ENCODE data around the gene CDKN1C. TPM values are rescaled to one million over a fixed set of nuclear protein-coding genes. Genes with fewer than 3 reads are reported as not detected.

Gene CDKN1C
- total RNA-seq, 2 experiments from 2014 or later, result 0.21 to 0.32 TPM

DNA sequence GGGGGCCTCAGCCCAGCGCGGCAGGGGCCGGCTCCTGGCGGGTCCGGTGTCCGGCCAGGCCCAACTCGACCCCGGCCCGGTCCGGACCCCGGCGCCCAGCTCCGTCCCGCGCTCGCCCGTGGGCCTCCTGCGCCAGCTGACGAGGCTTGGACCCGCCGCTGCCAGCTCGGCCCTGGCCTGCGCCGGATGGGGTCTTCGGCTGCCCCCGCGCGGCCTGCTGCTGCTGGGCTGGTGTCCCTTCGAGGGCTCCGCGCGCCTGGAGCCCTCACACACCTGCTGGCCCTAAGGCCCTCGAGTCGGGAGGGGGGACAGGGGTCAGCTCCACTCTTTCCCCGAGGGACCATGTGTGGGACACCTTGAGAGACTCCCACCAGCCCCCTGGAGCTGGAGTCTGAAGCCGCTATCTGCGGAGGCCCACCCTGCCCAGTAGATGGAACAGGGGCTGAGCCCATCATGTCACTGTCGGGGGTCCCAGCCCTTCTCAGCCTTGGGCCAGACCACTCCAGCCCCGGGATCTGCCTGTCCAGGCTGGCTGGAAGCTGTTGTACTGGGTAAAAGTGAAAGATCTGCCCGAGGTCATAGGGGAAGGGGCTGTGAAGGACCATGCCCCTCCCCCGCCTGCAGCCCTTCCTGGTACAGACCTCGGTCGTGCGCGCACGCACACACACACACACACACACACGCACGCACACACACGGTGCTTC lies 768 bp upstream of the CDKN1C start:
- H3K36me3 Mint-ChIP-seq (ENCODE audit: low read depth), result no peaks in the 10 kb centered on the region
- H3K9me3 Mint-ChIP-seq (ENCODE audit: insufficient read depth), result no peaks in the 10 kb centered on the region
- no peak overlapping the region for H3K27ac Mint-ChIP-seq
- CTCF ChIA-PET, result interaction anchor here (0.9 to 13.7 kb wide), 3 partner anchors 12 to 353 kb away, joined by 3 to 485 read pairs (median 11); no protein-coding TSS in a partner anchor
- H3K27me3 Mint-ChIP-seq (ENCODE audit: low read depth), result peaks cover 21% of the 10 kb centered on the region
- H3K4me3 Mint-ChIP-seq, result peak overlapping the region; percentile 40
- peaks cover 22% of the 10 kb centered on the region for H3K4me1 Mint-ChIP-seq (ENCODE audit: low read depth)
- DNase-seq (no peak), ATAC-seq (peak; percentile 9)
- POLR2A ChIA-PET, result no interaction called here

DNA sequence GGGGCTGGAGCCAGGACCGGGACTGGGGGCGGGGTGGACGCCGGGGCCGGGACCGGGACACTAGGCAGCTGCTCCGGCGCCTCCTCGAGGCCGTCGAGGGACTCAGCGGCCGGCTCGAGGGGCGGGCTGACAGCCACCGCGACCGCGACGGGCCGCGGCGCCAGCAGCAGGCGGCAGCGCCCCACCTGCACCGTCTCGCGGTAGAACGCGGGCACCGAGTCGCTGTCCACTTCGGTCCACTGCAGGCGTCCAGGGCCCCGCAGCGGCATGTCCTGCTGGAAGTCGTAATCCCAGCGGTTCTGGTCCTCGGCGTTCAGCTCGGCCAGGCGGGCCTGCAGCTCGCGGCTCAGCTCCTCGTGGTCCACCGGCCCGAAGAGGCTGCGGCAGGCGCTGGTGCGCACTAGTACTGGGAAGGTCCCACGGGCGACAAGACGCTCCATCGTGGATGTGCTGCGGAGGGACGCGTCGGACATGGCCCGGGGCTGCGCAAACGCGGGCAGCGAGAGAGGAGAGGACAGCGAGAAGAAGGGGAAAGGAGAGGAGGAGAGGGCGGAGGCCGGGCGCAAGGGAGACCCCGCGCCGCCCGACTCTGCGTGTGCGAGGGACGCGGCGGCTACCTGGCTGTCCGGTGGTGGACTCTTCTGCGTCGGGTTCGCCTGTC lies 428 bp downstream of the CDKN1C start:
- peaks cover 24% of the 10 kb centered on the region for H3K27me3 Mint-ChIP-seq (ENCODE audit: low read depth)
- no peaks in the 10 kb centered on the region for H3K9me3 Mint-ChIP-seq (ENCODE audit: insufficient read depth)
- no peaks in the 10 kb centered on the region for H3K36me3 Mint-ChIP-seq (ENCODE audit: low read depth)
- H3K4me1 Mint-ChIP-seq (ENCODE audit: low read depth), result peaks cover 19% of the 10 kb centered on the region
- H3K4me3 Mint-ChIP-seq, result peak overlapping the region; percentile 74
- ChIA-PET CTCF (interaction anchor here (0.9 to 13.7 kb wide), 2 partner anchors 45 to 352 kb away, joined by 3 to 485 read pairs; no protein-coding TSS in a partner anchor), POLR2A (interaction anchor here (0.5 kb wide), 1 partner anchor 1020 kb away, joined by 4 read pairs; no protein-coding TSS in a partner anchor)
- ATAC-seq (peak; percentile 14), DNase-seq (peak; percentile 40)
- no peak overlapping the region for H3K27ac Mint-ChIP-seq

DNA sequence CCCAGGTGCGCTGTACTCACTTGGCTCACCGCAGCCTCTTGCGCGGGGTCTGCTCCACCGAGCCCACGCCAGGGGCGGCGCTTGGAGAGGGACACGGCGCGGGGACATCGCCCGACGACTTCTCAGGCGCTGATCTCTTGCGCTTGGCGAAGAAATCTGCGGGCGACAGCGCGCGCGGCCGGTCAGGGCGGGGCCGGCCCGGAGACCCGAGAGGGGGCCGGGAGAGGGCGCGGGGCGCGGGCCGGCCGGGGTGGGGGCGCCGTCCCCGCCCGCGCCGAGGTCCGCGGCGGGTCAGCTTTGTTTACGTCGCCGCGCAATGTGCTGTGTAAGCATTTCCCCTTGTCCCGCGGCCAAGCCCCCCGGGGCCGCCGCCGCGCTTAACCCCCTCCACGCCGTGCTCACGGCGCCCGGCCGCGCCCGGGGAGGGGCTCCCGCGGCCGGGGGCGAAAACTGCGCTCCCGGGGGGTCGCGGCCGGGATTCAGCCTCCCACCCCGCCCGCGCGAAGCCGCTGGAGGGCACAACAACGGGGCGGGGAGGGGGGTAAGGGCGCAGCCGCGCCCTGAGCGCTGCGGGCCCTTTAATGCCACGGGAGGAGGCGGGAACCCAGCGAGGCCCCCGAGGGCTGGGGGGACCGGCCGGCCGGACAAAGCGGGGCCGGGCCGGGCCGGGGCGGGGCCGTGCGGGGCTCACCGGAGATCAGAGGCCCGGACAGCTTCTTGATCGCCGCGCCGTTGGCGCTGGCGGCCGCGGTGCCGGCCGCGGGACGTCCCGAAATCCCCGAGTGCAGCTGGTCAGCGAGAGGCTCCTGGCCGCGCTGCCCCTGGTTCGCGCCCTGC lies 1.4 kb downstream of the CDKN1C start:
- Mint-ChIP-seq H3K27me3 (ENCODE audit: low read depth) (peaks cover 24% of the 10 kb centered on the region), H3K4me1 (ENCODE audit: low read depth) (peaks cover 19% of the 10 kb centered on the region), H3K4me3 (no peak overlapping the region), H3K36me3 (ENCODE audit: low read depth) (no peaks in the 10 kb centered on the region), H3K9me3 (ENCODE audit: insufficient read depth) (no peaks in the 10 kb centered on the region), H3K27ac (no peak overlapping the region)
- CTCF ChIA-PET, result interaction anchor here (13.7 kb wide), 1 partner anchor 351 kb away, joined by 485 read pairs; no protein-coding TSS in a partner anchor
- POLR2A ChIA-PET, result interaction anchor here (0.5 kb wide), 1 partner anchor 1021 kb away, joined by 4 read pairs; no protein-coding TSS in a partner anchor
- DNase-seq (no peak), ATAC-seq (no peak)

DNA sequence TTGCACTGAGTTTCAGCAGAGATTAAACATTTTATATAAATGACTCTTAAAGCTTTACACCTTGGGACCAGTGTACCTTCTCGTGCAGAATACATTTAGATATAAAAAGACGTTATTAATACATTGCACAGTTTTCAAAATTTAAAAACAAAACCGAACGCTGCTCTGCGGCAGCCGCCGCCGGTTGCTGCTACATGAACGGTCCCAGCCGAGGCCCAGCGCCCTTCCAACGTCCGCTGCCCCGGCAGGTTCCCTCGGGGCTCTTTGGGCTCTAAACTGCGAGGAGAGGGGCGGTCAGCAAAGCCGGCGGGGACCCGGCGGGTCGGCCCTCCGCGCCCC lies 2.0 kb downstream of the CDKN1C start:
- DNase-seq (no peak), ATAC-seq (no peak)
- Mint-ChIP-seq H3K36me3 (ENCODE audit: low read depth) (no peaks in the 10 kb centered on the region), H3K27me3 (ENCODE audit: low read depth) (peaks cover 24% of the 10 kb centered on the region), H3K9me3 (ENCODE audit: insufficient read depth) (no peaks in the 10 kb centered on the region), H3K4me1 (ENCODE audit: low read depth) (peaks cover 19% of the 10 kb centered on the region), H3K4me3 (no peak overlapping the region), H3K27ac (no peak overlapping the region)
- POLR2A ChIA-PET, result no interaction called here
- CTCF ChIA-PET, result interaction anchor here (13.7 kb wide), 1 partner anchor 350 kb away, joined by 485 read pairs; no protein-coding TSS in a partner anchor

DNA sequence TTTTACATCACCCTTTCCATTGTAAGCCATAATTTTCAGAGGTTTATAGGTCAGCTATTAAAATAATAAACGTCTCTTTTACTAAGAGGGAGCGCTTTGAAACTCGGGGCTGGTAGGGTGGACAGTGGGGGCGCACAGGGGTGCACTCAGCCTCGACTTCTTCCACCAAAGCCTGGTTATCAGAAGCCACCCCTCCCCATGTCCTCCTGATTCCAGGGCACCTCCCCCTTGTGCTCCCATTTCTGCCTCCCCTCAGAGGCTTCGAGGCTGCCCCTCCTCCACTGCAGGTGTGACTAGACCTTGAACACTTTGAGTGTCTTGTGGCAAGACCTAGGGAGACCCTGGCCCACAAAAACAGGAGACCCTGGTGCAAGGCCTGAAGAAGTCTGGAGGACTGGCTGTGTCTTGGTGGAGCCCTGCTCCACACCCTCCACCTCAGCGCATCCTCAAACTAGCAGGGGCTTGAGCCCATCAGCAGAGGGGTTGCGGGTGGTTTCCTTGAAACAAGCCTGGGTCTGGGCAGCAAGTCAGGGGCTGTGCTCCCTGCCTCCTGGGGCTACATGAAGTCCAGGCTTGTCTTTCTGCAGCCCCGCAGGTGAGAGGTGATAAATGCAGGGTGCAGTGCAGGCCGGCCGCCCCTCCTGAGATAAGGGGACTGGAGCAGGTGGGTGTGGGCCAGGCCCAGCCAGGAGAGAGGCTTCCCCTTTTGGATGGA lies 3.0 kb downstream of the CDKN1C start:
- ATAC-seq (no peak), DNase-seq (no peak)
- Mint-ChIP-seq H3K36me3 (ENCODE audit: low read depth) (no peaks in the 10 kb centered on the region), H3K27me3 (ENCODE audit: low read depth) (peaks cover 24% of the 10 kb centered on the region), H3K27ac (no peak overlapping the region), H3K4me3 (no peak overlapping the region), H3K9me3 (ENCODE audit: insufficient read depth) (no peaks in the 10 kb centered on the region), H3K4me1 (ENCODE audit: low read depth) (peaks cover 15% of the 10 kb centered on the region)
- CTCF ChIA-PET, result interaction anchor here (13.7 kb wide), 1 partner anchor 349 kb away, joined by 485 read pairs; no protein-coding TSS in a partner anchor
- POLR2A ChIA-PET, result no interaction called here

DNA sequence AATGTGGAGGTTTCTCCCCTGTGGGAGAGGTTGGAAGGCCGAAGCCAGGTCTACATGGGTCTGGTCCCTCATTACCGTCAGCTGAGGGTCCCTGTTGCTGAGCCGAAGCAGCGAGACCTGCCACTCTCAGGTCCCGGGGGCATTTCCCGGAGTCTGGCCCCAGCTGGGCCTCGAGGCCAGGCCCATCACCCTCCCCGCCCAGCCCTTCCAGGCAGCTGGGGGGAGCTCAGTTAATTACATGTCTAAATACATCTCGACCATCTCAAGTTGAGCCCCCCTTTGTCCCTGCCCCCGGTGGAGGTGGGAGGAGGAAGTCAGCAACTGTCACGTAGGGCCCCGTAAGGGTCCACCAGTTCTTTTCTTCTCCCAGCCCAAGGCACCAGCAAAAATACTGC lies 3.6 kb downstream of the CDKN1C start:
- H3K4me1 Mint-ChIP-seq (ENCODE audit: low read depth), result peaks cover 10% of the 10 kb centered on the region
- DNase-seq, result no peak
- no peaks in the 10 kb centered on the region for H3K9me3 Mint-ChIP-seq (ENCODE audit: insufficient read depth)
- no peaks in the 10 kb centered on the region for H3K36me3 Mint-ChIP-seq (ENCODE audit: low read depth)
- CTCF ChIA-PET, result interaction anchor here (0.8 to 1.2 kb wide), 2 partner anchors 11 to 349 kb away, joined by 3 read pairs; no protein-coding TSS in a partner anchor
- ATAC-seq, result no peak
- no peak overlapping the region for H3K27ac Mint-ChIP-seq
- peaks cover 21% of the 10 kb centered on the region for H3K27me3 Mint-ChIP-seq (ENCODE audit: low read depth)
- POLR2A ChIA-PET, result no interaction called here
- H3K4me3 Mint-ChIP-seq, result no peak overlapping the region

DNA sequence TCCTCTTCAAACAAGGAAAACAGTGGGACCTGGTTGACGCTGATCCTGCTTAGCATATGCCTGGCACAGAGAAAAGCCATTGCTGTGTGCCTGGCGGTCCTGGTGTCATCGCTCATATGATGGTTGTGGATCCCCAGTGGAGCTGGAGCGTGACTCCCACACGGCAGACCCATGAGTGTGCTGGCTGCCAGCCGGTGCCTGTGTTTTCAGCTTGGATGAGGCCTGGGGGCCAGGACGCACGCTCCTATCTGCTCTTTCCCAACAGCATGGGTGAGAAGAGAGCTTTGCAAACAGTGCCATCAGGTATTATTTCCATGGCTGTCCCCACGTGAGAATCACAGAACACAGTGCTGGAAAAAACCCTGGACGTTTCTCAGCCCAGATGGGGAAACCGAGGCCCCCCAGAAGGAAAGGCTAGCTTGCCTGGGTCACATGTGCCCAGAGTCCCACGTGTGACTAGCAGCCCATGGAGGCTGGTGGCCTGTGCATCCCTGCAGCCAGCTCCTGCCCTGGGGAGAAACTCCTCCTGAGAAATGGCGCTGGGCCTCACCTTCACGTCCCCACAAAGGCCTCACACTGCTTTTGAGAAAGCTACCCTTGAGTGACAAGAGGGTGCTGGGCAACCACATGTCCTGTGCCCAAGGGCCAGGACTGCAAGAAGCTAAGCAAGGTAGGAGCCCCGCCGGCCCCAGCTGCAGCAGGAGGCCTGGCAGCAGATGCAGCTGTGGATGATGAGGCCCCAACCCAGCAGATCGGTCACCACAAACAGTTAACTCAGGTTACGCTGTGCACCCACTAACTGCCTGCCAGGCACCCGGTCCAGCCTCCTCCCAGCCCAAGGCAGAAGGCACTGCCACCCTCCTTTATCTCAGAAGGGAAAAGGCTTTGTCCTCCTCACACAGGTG lies 4.2 kb downstream of the CDKN1C start:
- Mint-ChIP-seq H3K4me3 (no peak overlapping the region), H3K9me3 (ENCODE audit: insufficient read depth) (no peaks in the 10 kb centered on the region), H3K27ac (no peak overlapping the region), H3K36me3 (ENCODE audit: low read depth) (no peaks in the 10 kb centered on the region), H3K27me3 (ENCODE audit: low read depth) (peaks cover 18% of the 10 kb centered on the region), H3K4me1 (ENCODE audit: low read depth) (peaks cover 4% of the 10 kb centered on the region)
- DNase-seq, result no peak
- CTCF ChIA-PET, result interaction anchor here (0.8 to 1.2 kb wide), 2 partner anchors 12 to 348 kb away, joined by 3 read pairs; no protein-coding TSS in a partner anchor
- ATAC-seq, result no peak
- POLR2A ChIA-PET, result no interaction called here

DNA sequence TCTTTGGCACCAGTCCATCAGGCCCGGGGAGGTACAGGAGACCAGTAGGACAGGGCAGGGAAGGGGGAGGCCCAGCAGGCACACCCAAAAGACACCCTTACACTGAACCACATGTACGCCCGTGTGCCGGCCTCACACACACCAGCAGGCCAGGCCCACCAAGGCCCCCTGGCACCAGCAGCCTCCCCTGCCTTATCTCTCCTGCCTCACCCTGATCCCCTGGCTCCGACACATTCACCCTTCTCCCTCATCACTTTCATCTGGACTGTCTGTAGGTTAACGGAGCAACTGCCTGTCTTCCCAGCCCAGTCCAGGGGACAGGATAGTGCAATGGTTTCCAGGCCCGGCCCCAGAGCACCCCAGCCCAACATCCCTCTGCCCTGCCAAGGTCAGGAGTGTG lies 4.9 kb downstream of the CDKN1C start:
- Mint-ChIP-seq H3K4me3 (no peak overlapping the region), H3K27ac (no peak overlapping the region), H3K9me3 (ENCODE audit: insufficient read depth) (no peaks in the 10 kb centered on the region), H3K4me1 (ENCODE audit: low read depth) (peaks cover 3% of the 10 kb centered on the region), H3K27me3 (ENCODE audit: low read depth) (peaks cover 18% of the 10 kb centered on the region), H3K36me3 (ENCODE audit: low read depth) (no peaks in the 10 kb centered on the region)
- ChIA-PET CTCF (no interaction called here), POLR2A (no interaction called here)
- ATAC-seq (no peak), DNase-seq (no peak)

DNA sequence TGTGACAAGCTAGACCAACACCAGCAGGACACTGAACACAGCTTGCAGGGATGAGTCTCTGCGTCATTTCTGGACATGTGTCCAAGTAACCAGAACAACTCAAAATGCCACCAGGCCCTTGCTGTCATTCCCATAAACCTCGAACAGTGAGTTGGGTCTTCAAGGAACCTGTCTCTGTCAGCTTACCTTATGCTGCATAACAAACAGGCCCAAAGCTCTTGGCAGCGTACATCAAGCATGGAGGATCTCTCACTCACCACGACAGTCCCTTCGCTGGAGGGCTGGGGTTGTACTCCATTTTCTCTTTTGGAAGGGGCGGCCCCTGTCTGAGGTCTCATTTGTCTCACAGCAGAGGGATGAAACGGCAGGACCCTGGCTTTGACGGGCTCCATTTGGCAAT lies 6.8 kb downstream of the CDKN1C start:
- peaks cover 15% of the 10 kb centered on the region for H3K27me3 Mint-ChIP-seq (ENCODE audit: low read depth)
- POLR2A ChIA-PET, result no interaction called here
- ATAC-seq (no peak), DNase-seq (no peak)
- no peaks in the 10 kb centered on the region for H3K4me1 Mint-ChIP-seq (ENCODE audit: low read depth)
- CTCF ChIA-PET, result interaction anchor here (3.0 kb wide), 1 partner anchor 9 kb away, joined by 9 read pairs; no protein-coding TSS in a partner anchor
- no peaks in the 10 kb centered on the region for H3K9me3 Mint-ChIP-seq (ENCODE audit: insufficient read depth)
- no peak overlapping the region for H3K27ac Mint-ChIP-seq
- H3K4me3 Mint-ChIP-seq, result no peak overlapping the region
- no peaks in the 10 kb centered on the region for H3K36me3 Mint-ChIP-seq (ENCODE audit: low read depth)

DNA sequence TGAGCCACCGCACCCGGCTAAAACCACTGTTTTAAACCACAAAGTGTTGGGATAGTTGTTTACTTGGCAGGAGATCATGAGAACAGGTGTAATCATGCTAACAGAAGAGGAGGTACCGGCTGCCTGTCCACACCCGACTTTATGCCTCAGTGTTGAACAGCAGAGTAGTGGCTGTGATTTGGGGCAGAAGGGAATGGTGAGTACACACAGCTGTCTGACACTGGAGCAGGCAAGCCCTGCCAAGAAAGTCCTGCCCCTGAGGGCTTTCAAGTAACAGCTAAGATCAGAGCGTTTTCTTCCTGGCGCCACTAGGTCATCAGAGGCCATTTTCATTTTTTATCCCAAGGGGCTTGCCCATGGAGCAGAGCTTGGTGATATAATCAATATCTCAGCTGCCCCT lies 8.1 kb downstream of the CDKN1C start:
- no peaks in the 10 kb centered on the region for H3K4me1 Mint-ChIP-seq (ENCODE audit: low read depth)
- ChIA-PET POLR2A (no interaction called here), CTCF (interaction anchor here (1.1 to 3.0 kb wide), 3 partner anchors 11 to 683 kb away, joined by 3 to 9 read pairs (median 7); no protein-coding TSS in a partner anchor)
- peaks cover 6% of the 10 kb centered on the region for H3K27me3 Mint-ChIP-seq (ENCODE audit: low read depth)
- H3K4me3 Mint-ChIP-seq, result no peak overlapping the region
- no peak for DNase-seq
- no peak for ATAC-seq
- no peak overlapping the region for H3K27ac Mint-ChIP-seq
- no peaks in the 10 kb centered on the region for H3K36me3 Mint-ChIP-seq (ENCODE audit: low read depth)
- H3K9me3 Mint-ChIP-seq (ENCODE audit: insufficient read depth), result no peaks in the 10 kb centered on the region

Data from activated CD8-positive, alpha-beta T cell treated with anti-CD3 and anti-CD28 coated beads, Interleukin-2, amount 10 ng/mL, durations not matched to agents 7 days and 5 days (primary cell).